Measurements from ENCODE around the gene ZDHHC8.

ZDHHC8 gene

GRCh38 chr22:20182365-20182764 lies 50.8 kb downstream of the ZDHHC8 start:
- DNase-seq = no peak

- DNase-seq = no peak
These were observed 51.5 kb downstream of the ZDHHC8 start for GRCh38 chr22:20183101-20183500.

GRCh38 chr22:20183823-20184222 lies 52.2 kb downstream of the ZDHHC8 start:
- DNase-seq = no peak

- DNase-seq = no peak
These were observed 53.0 kb downstream of the ZDHHC8 start for GRCh38 chr22:20184501-20185165.

- no peak for DNase-seq
These were observed 54.1 kb downstream of the ZDHHC8 start for GRCh38 chr22:20185750-20186149.

GRCh38 chr22:20186183-20186870 lies 54.7 kb downstream of the ZDHHC8 start:
- DNase-seq = no peak

GRCh38 chr22:20186871-20187546 lies 55.4 kb downstream of the ZDHHC8 start:
- no peak for DNase-seq

GRCh38 chr22:20187777-20188566 lies 56.4 kb downstream of the ZDHHC8 start:
- DNase-seq = no peak

- DNase-seq = no peak
These were observed 56.9 kb downstream of the ZDHHC8 start for GRCh38 chr22:20188567-20188877.

GRCh38 chr22:20191000-20191515 lies 59.5 kb downstream of the ZDHHC8 start:
- no peak for DNase-seq

GRCh38 chr22:20191803-20192202 lies 60.2 kb downstream of the ZDHHC8 start:
- DNase-seq = no peak

- DNase-seq = no peak
These were observed 60.8 kb downstream of the ZDHHC8 start for GRCh38 chr22:20192293-20192971.

GRCh38 chr22:20192972-20193760 lies 61.6 kb downstream of the ZDHHC8 start:
- DNase-seq = no peak

GRCh38 chr22:20193761-20194494 lies 62.3 kb downstream of the ZDHHC8 start:
- no peak for DNase-seq

- DNase-seq = no peak
These were observed 63.3 kb downstream of the ZDHHC8 start for GRCh38 chr22:20194681-20195593.

- DNase-seq = no peak
These were observed 64.7 kb downstream of the ZDHHC8 start for GRCh38 chr22:20196094-20196842.

All from COR-L47 (cell line).